ENCODE results near the gene ARID2. TPM values are rescaled to one million over a fixed set of nuclear protein-coding genes. Genes with fewer than 3 reads are reported as not detected.

Gene ARID2
- total and polyA plus RNA-seq, 9 of the 15 experiments (the other 6 are each of a cell fraction or from before 2014, with no cell fraction given): 13.4 to 41.6 (median 29.4) TPM

DNA sequence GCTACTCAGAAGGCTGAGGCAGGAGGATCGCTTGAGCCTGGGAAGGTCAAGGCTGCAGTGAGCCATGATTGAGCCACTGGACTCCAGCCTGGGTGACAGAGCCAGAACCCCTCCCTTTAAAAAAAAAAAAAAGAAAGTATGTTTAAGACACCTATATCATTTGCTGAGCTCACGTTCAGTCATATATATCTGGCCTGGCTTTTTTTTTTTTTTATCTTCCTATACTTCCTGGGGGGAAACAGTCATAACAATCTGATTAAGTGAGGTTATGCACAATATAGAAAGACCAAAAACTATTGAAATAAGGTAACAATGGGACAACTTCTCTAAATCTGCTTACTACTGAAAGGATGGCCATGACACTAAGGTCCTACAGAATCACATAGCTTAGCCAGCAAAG, 9.4 kb upstream of the ARID2 start:
- no peak overlapping the region for H3K27ac ChIP-seq (ENCODE audit: extremely low read depth, low read depth, low read length)
- POLR2A ChIA-PET: no interaction called here
- no peaks in the 10 kb centered on the region; the same call in 1 of the 2 replicates for H4K20me1 ChIP-seq (replicated peaks; ENCODE audit: control insufficient read depth, insufficient read depth, low read length)
- H2AFZ ChIP-seq (ENCODE audit: low read depth, low read length): no peak overlapping the region
- ATAC-seq (peak; percentile 15; the same call in 1 of the 3 replicates), FAIRE-seq (no peak), DNase-seq (ENCODE audit: extremely low read depth in 1 of 4, low spot score in 3 of 4) (no peak)
- no peak overlapping the region for H3K9ac ChIP-seq (ENCODE audit: insufficient read depth in 1 of 2, low read depth in 2 of 2, low read length in 2 of 2)
- no peaks in the 10 kb centered on the region for H3K36me3 ChIP-seq (ENCODE audit: control insufficient read depth, insufficient read depth, low read length)
- CTCF ChIA-PET (ENCODE audit: low intra/inter-chr PET ratio): no interaction called here
- intact Hi-C loops (cut with micrococcal nuclease): loop anchor here (10.0 kb wide), 1 partner anchor 455 kb away; no protein-coding TSS in a partner anchor
- H3K9me3 ChIP-seq (replicated peaks; ENCODE audit: control insufficient read depth, insufficient read depth, low read depth, low read length): no peaks in the 10 kb centered on the region; the same call in 1 of the 2 replicates
- H3K4me2 ChIP-seq (ENCODE audit: insufficient read depth, low read length): no peak overlapping the region
- peaks cover 47% of the 10 kb centered on the region for H3K79me2 ChIP-seq (ENCODE audit: control insufficient read depth, insufficient read depth, low read length)
- no peaks in the 10 kb centered on the region for H3K27me3 ChIP-seq (ENCODE audit: control insufficient read depth in 2 of 2, insufficient read depth in 2 of 2, low read length in 2 of 2)
- no peak for TF ChIP-seq THRAP3 (IDR thresholded peaks at IDR 0.05; ENCODE audit: borderline replicate concordance)
- no peak for TF ChIP-seq TARDBP (IDR thresholded peaks at IDR 0.05)
- TF ChIP-seq BDP1 (IDR thresholded peaks at IDR 0.05; ENCODE audit: insufficient read depth, insufficient read length): no peak
- TF ChIP-seq TAL1 (IDR thresholded peaks at IDR 0.05): no peak
- TF ChIP-seq, protein P1, sequence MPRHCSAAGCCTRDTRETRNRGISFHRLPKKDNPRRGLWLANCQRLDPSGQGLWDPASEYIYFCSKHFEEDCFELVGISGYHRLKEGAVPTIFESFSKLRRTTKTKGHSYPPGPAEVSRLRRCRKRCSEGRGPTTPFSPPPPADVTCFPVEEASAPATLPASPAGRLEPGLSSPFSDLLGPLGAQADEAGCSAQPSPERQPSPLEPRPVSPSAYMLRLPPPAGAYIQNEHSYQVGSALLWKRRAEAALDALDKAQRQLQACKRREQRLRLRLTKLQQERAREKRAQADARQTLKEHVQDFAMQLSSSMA (CRISPR knock-in tag; IDR thresholded peaks at IDR 0.05): no peak
- TF ChIP-seq RB1 (IDR thresholded peaks at IDR 0.05; ENCODE audit: low read depth): no peak
- TF ChIP-seq JUNB (CRISPR knock-in tag; conservative IDR thresholded peaks at IDR 0.05): no peak
- TF ChIP-seq, protein P2, sequence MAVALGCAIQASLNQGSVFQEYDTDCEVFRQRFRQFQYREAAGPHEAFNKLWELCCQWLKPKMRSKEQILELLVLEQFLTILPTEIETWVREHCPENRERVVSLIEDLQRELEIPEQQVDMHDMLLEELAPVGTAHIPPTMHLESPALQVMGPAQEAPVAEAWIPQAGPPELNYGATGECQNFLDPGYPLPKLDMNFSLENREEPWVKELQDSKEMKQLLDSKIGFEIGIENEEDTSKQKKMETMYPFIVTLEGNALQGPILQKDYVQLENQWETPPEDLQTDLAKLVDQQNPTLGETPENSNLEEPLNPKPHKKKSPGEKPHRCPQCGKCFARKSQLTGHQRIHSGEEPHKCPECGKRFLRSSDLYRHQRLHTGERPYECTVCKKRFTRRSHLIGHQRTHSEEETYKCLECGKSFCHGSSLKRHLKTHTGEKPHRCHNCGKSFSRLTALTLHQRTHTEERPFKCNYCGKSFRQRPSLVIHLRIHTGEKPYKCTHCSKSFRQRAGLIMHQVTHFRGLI (CRISPR knock-in tag; IDR thresholded peaks at IDR 0.05): no peak
- TF ChIP-seq POLR2G (IDR thresholded peaks at IDR 0.05; ENCODE audit: low read depth, low read length): no peak
- TF ChIP-seq ZC3H11A (IDR thresholded peaks at IDR 0.05; ENCODE audit: low read depth, low read length): no peak
- TF ChIP-seq, protein P3, sequence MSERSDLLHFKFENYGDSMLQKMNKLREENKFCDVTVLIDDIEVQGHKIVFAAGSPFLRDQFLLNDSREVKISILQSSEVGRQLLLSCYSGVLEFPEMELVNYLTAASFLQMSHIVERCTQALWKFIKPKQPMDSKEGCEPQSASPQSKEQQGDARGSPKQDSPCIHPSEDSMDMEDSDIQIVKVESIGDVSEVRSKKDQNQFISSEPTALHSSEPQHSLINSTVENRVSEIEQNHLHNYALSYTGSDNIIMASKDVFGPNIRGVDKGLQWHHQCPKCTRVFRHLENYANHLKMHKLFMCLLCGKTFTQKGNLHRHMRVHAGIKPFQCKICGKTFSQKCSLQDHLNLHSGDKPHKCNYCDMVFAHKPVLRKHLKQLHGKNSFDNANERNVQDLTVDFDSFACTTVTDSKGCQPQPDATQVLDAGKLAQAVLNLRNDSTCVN (CRISPR knock-in tag; IDR thresholded peaks at IDR 0.05): no peak
- no peak for TF ChIP-seq CBFA2T2 (conservative IDR thresholded peaks at IDR 0.05)
- in situ Hi-C loops (cut with MboI): no loop called here
- H3K9me1 ChIP-seq (ENCODE audit: control insufficient read depth, insufficient read depth, low read length): no peaks in the 10 kb centered on the region
- no peak overlapping the region for H3K4me3 ChIP-seq
- WGBS (ENCODE audit: insufficient coverage, low coverage, missing lambda C conversion rate): 80% methylated on average over 2 of the region's 2 CpGs
- no TSS peak for BruUV-seq (replicated peaks)
- H3K4me1 ChIP-seq (replicated peaks in 1 of 2; ENCODE audit: control insufficient read depth in 2 of 2, insufficient read depth in 2 of 2, low read length in 2 of 2): no peaks in the 10 kb centered on the region; a peak in 1 of 5 replicates
